Measurements from ENCODE around the gene PRCD.
A peak's percentile ranks its signal among the peaks of the same experiment; 100 is the strongest.

Gene PRCD

DNA sequence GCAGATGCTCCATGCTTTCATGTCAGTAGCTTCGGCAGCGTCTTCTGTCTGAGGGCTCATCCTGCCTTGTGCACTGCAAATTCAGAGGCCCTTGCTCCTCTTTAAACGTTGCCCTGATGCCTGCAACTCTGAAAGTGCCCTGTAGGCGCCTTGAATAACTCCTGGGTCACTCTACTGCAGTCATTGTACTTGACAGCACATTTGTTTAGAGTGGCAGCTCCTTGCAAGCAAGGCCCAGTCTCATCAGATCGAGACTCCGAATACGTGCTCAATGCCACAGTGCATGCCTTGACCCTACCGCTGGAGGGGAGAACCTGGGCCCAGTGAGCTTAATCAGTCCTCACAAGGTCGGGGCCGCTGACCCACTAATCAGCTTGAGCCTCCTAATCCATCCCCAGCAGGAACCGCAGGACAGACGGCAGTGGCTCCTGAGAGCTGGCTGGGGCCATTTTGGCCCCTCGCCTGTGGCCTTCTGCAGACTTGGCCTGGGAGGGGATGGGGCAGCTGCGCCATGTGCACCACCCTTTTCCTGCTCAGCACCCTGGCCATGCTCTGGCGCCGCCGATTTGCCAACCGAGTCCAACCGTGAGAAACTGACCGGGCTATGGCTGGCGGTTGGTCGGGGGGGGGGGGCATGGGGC is at the start of gene PRCD:
Gene PRCD, plus strand, starts transcription at position 414 of the 641 bp plus-strand sequence. Its CDS starts 98 bp downstream, at position 512.
- no peak for DNase-seq (ENCODE audit: low spot score)

DNA sequence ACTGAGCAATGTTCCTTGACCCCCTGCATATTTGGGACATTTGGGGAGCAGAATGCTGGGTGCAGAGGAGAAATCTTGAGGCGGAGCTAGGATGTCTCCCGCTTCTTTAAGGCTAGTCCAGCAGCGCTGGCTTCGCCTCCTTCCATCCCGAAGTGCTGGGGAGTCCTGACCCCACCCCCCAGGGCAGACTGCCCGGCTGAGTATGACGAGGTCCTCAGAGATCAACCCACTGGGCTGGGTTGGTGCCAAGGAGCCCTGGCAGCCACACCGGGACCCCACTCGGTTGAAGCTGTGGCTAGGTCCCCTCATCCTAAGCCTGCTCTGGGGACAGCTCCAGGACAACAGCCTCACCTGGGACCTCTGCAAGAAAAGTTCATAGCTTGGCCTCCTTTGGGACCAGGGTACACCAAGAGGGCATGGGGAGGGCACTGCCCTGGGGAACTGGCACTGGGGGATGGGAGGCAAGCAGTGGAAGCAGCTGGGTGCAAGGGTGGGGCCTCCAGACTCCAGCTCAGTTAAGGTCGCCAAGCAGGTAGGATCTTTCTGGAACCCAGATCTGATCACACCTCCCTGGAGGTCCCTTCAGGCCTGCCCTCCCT is 49.6 kb upstream of the PRCD start:
- DNase-seq (ENCODE audit: low spot score), result no peak

GRCh38 chr17:76491271-76492122 is 48.3 kb upstream of the PRCD start:
- DNase-seq (ENCODE audit: low spot score), result no peak

DNA sequence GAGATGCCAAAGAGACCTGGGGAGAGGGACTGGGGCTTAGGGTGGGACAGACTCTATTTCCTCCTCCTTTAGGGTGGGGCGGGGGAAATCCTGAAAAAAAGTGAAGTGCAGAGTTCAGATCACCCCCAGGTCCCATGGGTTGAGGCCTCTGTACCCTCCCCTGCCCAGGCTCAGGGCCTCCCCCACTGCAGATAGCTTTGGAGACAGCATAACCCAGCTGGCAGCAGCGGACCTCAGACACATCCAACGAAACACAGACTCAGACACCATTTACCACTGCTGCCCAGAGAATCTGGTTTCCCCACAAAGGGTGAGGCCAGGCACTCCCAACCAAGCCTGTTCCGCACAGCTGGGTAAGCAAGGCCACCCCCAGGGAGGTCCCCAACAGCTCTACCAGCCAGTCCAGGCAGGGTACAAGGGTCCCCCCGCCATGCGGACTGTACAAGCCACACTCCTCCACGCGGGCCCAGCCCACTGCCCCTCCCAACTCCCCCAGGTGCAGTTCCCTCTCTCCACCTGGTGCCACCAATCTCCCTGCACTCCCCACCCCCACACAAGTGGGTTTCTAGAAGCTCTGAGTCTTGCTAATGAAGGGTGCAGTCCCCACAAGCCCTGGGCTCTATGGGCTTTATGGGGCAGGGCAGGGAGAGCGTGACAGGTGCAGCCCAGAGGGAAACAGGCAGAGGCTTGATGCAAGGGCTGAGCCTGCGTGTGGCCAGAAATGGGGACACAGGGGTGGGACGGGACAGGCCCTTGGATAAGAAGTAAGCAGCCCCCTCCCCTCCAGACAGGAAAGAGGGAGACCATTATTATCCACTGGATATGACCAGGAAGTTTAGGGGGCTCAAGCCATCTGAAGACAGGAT is 47.5 kb upstream of the PRCD start:
- DNase-seq (ENCODE audit: low spot score), result no peak

GRCh38 chr17:76492989-76493501 is 46.8 kb upstream of the PRCD start:
- DNase-seq (ENCODE audit: low spot score), result no peak

- no peak for DNase-seq (ENCODE audit: low spot score)
Measured at GRCh38 chr17:76493505-76494167, 46.2 kb upstream of the PRCD start.

GRCh38 chr17:76495663-76496400 is 44.0 kb upstream of the PRCD start:
- DNase-seq (ENCODE audit: low spot score), result no peak

DNA sequence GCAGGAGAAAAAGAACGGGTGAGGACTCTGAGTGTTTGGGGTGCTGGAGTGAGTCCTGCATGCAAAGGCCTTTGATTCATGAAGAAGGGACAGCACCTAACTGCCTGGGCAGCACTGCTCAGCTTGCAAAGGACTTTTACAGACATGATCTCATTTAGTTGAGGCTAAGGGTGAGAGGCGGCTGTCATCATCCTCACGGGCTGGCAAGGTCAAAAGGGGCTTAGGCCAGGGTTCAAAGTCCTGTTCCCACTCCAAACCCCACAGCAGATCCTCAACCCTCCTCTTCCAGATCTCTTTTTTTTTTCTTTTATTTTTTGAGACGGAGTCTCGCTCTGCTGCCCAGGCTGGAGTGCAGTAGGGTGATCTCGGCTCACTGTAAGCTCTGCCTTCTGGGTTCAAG is 43.4 kb upstream of the PRCD start:
- no peak for DNase-seq (ENCODE audit: low spot score)

DNA sequence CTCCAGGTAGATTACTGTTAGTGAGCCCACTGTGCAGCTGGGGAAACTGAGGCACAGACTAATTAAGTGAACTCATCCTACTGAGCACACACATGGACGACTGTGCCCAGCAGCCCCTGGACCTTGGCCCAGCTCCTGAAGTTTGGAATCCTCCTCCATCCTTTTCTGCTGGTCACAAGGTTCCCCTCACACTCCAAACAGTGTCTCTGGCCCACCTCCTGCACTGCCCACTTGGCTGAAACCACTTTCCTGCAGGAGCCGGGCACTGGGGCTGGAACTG is 42.2 kb upstream of the PRCD start:
- no peak for DNase-seq (ENCODE audit: low spot score)

DNA sequence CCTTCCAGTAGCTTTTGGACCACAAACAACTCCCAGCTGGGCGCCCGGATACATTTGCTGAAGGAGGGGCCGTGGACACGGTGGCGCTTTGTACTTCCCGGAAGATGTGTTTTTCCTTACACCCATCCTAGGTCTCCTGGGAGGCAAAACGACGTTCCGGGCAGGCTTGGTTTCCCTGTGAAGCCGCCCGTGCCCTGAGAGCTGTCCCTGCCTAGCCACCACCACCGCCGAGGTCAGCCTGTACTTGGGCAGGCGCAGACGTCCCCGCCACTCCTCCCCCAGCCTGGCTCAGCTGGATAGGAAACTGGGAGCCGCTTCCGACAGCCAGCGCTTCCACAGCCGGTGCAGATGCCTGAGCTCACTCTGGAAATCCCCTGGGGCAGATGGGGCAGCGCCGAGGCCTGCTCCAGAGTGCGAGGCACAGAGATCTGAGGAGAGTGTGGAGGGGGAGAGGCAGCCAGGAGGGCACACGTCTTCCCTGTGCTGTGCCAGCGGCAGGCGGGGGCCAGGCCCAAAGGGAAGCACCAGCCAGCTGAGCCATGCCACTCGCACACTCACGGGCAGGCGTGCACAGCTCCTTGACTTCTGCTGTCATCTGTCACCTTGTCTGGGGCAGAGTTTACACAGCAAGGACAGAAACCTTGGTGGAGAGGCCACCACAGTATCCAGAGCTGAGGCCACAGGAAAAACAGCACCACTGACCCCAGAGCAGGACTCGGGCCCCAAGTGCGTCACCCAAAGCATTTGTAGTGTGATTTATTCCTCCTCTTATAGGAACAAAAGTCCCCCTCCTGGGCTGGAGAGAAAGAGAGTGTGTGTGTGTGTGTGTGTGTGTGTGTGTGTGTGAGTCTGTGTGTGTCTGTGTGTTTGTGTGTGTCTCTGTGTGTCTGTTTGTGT is 41.6 kb upstream of the PRCD start:
- peak; percentile 39 for DNase-seq (ENCODE audit: low spot score)

DNA sequence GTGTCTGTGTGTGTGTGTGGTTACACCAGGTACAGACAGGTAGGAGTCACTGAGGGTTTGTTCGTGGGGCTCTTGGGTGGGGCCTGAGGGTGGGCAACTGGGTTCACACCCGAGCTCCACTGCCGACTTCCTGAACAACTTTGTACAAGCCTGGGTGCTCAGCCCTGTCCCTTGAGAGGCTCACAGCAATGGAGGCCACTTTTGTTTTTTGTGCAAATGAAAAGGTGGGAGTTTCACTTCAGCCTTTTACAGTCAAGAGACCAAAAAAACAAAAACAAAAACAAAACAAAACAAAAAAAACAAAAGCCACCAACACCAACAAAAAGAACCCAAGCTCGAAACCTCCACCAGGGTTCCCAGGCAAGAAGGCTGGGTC is 41.0 kb upstream of the PRCD start:
- no peak for DNase-seq (ENCODE audit: low spot score)

DNA sequence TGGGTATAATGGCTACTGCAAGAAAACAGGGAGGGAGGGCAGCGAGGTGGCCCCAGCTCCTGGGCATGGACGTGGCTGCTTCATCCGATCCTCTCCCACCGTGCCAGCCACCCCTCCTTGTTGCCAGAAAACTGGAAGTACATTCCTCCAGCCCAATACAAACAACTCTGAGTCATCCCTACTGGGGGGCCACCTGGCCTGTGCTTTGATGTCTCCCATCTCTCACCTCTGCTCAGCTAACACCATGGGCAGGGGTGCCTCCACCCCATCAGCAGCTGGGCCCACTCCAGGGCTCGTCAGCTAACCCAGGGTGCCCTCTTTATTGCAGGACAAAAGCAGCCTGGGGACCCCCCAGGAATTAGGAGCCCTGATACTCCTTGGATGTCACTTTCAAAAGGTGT is 40.6 kb upstream of the PRCD start:
- DNase-seq (ENCODE audit: low spot score), result no peak

DNA sequence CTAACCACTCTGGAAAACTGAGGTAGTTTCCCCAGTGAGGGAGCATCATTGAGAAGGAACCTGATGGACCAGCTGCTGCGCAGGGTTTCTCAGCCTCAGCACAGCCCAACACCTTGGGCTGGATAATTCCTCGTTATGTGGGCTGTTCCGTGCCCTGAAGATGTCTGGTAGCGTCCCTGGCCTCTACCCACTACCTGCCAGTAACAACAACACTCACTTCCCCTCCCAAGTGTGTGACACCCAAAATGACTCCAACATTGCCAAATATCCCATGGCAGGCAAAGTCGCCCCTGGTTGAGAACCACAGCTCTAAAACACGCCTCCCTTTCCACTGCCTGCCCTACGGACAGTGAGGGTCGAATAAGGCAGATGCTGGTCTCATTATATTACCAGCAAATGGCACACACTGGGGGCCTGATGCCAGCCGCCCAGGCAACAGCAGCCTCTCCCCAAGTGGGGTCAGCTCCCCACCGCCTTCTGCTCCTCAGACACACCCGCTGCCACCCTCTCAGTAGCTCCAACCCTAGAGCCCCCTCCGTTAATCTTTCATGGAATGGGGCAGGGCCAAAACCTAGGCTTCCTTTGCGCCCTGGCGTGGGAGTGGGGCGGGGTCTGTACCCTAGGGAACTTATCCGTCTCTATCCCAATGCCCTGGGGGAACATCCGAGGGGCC is 39.6 kb upstream of the PRCD start:
- DNase-seq (ENCODE audit: low spot score), result no peak

DNA sequence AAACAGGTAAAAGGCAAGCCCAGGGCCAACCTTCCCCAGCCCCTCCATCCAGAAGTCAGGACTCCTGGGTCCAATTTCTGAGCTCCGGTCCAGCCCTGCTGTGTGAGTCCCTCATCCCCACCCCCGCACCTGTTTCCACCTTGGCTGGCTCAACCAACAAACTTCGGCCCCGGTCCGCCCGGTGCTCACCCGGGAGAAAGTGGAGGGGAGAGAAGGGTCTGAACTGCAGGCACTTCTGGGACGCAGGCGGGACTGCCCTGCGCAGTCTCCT is 39.2 kb upstream of the PRCD start:
- no peak for DNase-seq (ENCODE audit: low spot score)

- peak; percentile 79 for DNase-seq (ENCODE audit: low spot score)
Measured at GRCh38 chr17:76501018-76501826, 38.6 kb upstream of the PRCD start, which contains the start of gene RHBDF2. RHBDF2 (minus strand) TSS chr17:76501423; CDS start chr17:76481524, 19,899 bp downstream.

DNA sequence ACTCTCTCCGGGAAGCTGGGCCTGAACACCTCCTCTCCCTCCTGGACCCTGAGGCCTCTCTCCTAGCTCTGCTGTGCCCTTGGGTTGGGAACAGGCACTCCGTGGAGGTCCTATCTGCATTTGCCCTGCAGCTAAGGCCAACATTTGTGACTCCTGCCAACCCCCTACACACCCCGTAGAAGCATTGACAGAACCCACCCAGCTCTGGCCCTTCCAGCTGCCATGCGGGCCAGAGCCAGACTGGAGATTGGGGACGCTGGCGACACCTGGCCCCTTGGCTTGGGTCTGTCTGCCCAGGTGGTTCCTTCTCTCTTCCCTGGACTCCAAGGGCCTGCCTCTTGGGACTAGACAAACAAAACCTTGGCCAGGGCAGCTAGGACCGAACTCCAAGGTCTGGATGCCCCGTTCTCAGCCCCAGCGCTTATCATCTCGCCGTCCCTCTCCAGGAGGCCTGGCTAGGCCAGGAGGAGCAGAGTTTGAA is 38.0 kb upstream of the PRCD start:
- no peak for DNase-seq (ENCODE audit: low spot score)

- no peak for DNase-seq (ENCODE audit: low spot score)
Measured at GRCh38 chr17:76502341-76503211, 37.3 kb upstream of the PRCD start.

DNA sequence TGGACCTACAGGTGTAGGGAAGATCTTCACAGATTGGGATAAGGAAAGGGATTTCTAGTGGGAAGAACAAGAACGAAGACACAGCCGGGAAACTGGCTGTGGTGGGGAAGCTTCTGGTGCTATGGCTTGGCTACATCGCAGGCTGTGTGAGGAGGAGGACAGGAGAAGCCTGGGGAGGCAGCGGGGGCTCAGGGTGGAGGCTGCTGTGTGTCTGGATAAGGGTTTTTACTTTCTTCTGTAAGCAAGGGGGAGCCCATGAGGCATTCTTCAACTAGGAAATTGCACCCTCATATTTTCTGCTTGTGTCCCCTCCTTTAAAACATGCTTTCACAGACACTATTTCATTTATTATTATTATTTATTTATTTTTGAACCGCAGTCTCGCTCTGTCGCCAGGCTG is 35.7 kb upstream of the PRCD start:
- DNase-seq (ENCODE audit: low spot score), result no peak
